NCI-H1930 (cell line): ENCODE results near the gene NUTM2E.
A peak's percentile ranks its signal among the peaks of the same experiment; 100 is the strongest.
"Not testable (repeated sequence)": the region's sequence is repeated elsewhere in the genome, so short reads cannot be mapped to it uniquely, and the experiment has no call there.

ENCODE experiments used
- DNase-seq, 2 experiments: peaks; one replicate each; lab custom pipeline; 2025; lab: John Stamatoyannopoulos, UW

NUTM2E gene

GRCh38 chr10:79826496-79827215 lies at the start of gene NUTM2E:
Gene NUTM2E, plus strand, starts transcription at chr10:79826739. Its CDS starts 15,002 bp downstream, at chr10:79841741.
- peak; percentile 26 to 45 for DNase-seq

GRCh38 chr10:79777997-79778396 lies 48.5 kb upstream of the NUTM2E start:
- DNase-seq = not testable (repeated sequence)

- DNase-seq = peak in 1 of 2 experiments; percentile 9
Observed at GRCh38 chr10:79779310-79779938, 47.1 kb upstream of the NUTM2E start.

GRCh38 chr10:79779992-79780391 lies 46.5 kb upstream of the NUTM2E start:
- not testable (repeated sequence) for DNase-seq

GRCh38 chr10:79781584-79781983 lies 45.0 kb upstream of the NUTM2E start:
- not testable (repeated sequence) for DNase-seq

- not testable (repeated sequence) for DNase-seq
Observed at GRCh38 chr10:79787455-79787952, 39.0 kb upstream of the NUTM2E start.

GRCh38 chr10:79789351-79789750 lies 37.2 kb upstream of the NUTM2E start:
- DNase-seq = not testable (repeated sequence)

GRCh38 chr10:79791906-79792517 lies 34.5 kb upstream of the NUTM2E start:
- not testable (repeated sequence) for DNase-seq

- DNase-seq = not testable (repeated sequence)
Observed at GRCh38 chr10:79799337-79799736, 27.2 kb upstream of the NUTM2E start.

GRCh38 chr10:79805857-79806256 lies 20.7 kb upstream of the NUTM2E start:
- not testable (repeated sequence) for DNase-seq

- not testable (repeated sequence) for DNase-seq
Observed at GRCh38 chr10:79811895-79812294, 14.6 kb upstream of the NUTM2E start.

GRCh38 chr10:79816290-79816689 lies 10.2 kb upstream of the NUTM2E start:
- DNase-seq = not testable (repeated sequence)

- not testable (repeated sequence) for DNase-seq
Observed at GRCh38 chr10:79823387-79823786, 3.2 kb upstream of the NUTM2E start.

GRCh38 chr10:79825587-79826011 lies 940 bp upstream of the NUTM2E start:
- not testable (repeated sequence) for DNase-seq

- DNase-seq = not testable (repeated sequence)
Observed at GRCh38 chr10:79826131-79826495, 426 bp upstream of the NUTM2E start.

GRCh38 chr10:79833833-79834232 lies 7.3 kb downstream of the NUTM2E start:
- DNase-seq = not testable (repeated sequence)

GRCh38 chr10:79835891-79836290 lies 9.4 kb downstream of the NUTM2E start:
- not testable (repeated sequence) for DNase-seq

GRCh38 chr10:79836891-79837290 lies 10.4 kb downstream of the NUTM2E start:
- DNase-seq = not testable (repeated sequence)

- DNase-seq = not testable (repeated sequence)
Observed at GRCh38 chr10:79838441-79838840, 11.9 kb downstream of the NUTM2E start.

GRCh38 chr10:79853191-79853854 lies 26.8 kb downstream of the NUTM2E start:
- not testable (repeated sequence) for DNase-seq

- DNase-seq = not testable (repeated sequence)
Observed at GRCh38 chr10:79862269-79862668, 35.7 kb downstream of the NUTM2E start.

- DNase-seq = not testable (repeated sequence)
Observed at GRCh38 chr10:79862803-79863202, 36.3 kb downstream of the NUTM2E start.
